Measurements from ENCODE around the gene TMBIM4.

The TMBIM4 gene

DNA sequence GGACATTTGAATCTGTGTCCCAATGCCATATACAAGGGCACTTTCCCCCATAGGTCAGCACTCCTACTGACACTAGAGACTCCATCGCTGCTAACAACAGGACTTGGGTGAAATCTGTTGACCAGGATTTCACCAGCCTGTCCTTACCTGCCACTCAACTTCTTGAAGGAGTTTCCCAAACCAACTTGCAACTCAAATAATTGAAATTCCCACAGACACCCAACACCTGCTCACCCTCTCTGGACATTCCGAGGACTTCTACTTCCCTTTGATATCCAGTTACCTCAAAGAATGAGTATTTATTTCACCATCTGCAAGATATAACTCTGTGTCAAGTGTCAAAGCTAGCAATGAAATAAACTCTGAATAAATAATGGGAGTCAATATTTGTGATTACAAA is 83.8 kb downstream of the TMBIM4 start:
- DNase-seq = no peak
